ENCODE results near the gene SLC35F6. TPM values are rescaled to one million over a fixed set of nuclear protein-coding genes. Genes with fewer than 3 reads are reported as not detected.

Gene SLC35F6
- polyA plus RNA-seq, 1 experiment: 31.4 TPM

DNA sequence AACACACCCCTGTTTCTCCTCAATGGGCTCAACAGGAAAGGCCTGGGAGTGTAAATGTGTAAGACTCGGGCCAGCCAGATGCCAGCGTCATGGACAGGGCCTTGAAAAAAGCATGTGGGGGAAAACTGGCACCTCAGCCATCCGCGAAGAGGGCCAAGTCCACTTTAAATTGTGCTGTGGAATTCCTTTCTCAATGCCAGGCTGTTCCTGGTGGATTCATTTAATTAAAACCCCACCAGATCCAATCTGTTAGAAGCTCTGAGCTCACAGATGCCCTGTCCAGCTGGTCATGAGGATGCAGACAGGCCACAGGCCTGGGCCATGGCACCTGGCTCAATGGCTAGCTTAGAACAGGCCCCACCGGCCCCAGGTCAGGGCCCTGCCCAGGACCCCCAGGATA is 46.7 kb upstream of the SLC35F6 start:
- CTCF ChIA-PET: interaction anchor here (0.5 to 0.6 kb wide), 2 partner anchors 139 to 767 kb away, joined by 3 to 5 read pairs; no protein-coding TSS in a partner anchor

GRCh38 chr2:26718949-26719686 is 45.0 kb upstream of the SLC35F6 start:
- Histone ChIP-seq H3K9me3 (ENCODE audit: control insufficient read depth, insufficient read depth, low read length) (no peaks in the 10 kb centered on the region), H3K27me3 (ENCODE audit: control insufficient read depth, insufficient read depth, low read length) (no peaks in the 10 kb centered on the region), H3K27ac (ENCODE audit: low read depth, low read length) (no peak overlapping the region), H3K4me3 (ENCODE audit: low read depth, low read length) (no peak overlapping the region)
- CTCF ChIA-PET: interaction anchor here (0.7 to 2.3 kb wide), 2 partner anchors 114 to 140 kb away, joined by 3 to 9 read pairs; no protein-coding TSS in a partner anchor
- POLR2A ChIA-PET: no interaction called here
- DNase-seq (ENCODE audit: low read depth, low spot score): no peak
- no peak for TF ChIP-seq CTCF (IDR thresholded peaks at IDR 0.05; ENCODE audit: low read depth, low read length)

More for the DNA sequence above, 46.7 kb upstream of the SLC35F6 start:
- Histone ChIP-seq H3K9me3 (ENCODE audit: control insufficient read depth, insufficient read depth, low read length) (no peaks in the 10 kb centered on the region), H3K27ac (ENCODE audit: low read depth, low read length) (no peak overlapping the region), H3K4me3 (ENCODE audit: low read depth, low read length) (no peak overlapping the region), H3K27me3 (ENCODE audit: control insufficient read depth, insufficient read depth, low read length) (peaks cover 8% of the 10 kb centered on the region)
- POLR2A ChIA-PET: interaction anchor here (0.5 kb wide), 1 partner anchor 685 kb away, joined by 3 read pairs; no protein-coding TSS in a partner anchor
- no peak for DNase-seq (ENCODE audit: low read depth, low spot score)
- no peak for TF ChIP-seq CTCF (IDR thresholded peaks at IDR 0.05; ENCODE audit: low read depth, low read length)

DNA sequence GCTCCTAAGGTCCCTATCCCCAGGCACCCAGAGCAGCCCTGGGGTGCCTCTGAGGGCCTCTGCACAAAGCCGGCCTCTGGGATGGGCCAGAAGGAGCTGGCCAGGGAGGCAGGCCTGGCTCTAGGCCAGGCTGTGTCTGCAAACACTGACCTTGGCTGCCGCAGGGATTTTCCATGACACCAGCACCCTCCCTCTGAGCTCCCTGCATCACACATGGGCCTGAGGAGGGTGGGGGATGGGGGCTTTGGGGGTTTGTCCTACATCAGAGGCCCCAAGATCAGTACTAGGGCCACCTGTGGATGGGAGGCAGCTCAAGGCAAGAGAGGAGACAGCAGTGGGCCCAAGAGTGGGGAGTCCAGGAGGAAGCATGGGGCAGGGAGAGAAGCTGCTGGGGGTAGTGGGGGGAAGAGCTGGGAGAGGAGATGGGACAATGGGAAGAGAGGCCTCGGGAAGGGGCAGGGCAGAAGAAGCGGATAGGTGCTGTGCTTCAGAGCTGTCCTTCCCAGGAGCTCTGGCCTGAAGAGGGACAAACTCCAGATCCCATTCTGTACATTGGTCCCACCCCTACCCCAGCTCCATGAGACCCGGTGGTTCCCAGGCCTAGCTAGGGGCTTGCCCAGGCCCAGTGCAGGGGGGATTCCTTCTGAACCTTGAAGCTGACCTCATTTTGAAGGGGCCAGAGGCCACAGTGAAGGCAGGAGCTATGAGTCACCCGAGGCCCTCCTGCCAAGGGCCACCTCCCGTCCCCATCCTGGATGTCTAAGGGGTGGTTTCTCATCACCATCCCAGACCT is 43.6 kb upstream of the SLC35F6 start:
- no peaks in the 10 kb centered on the region for H3K27me3 ChIP-seq (ENCODE audit: control insufficient read depth, insufficient read depth, low read length)
- ChIA-PET POLR2A (no interaction called here), CTCF (interaction anchor here (0.7 to 2.3 kb wide), 3 partner anchors 24 to 115 kb away, joined by 3 to 9 read pairs (median 3); no protein-coding TSS in a partner anchor)
- no peak overlapping the region for H3K27ac ChIP-seq (ENCODE audit: low read depth, low read length)
- DNase-seq (ENCODE audit: low read depth, low spot score): peak; percentile 38
- H3K9me3 ChIP-seq (ENCODE audit: control insufficient read depth, insufficient read depth, low read length): no peaks in the 10 kb centered on the region
- TF ChIP-seq CTCF (IDR thresholded peaks at IDR 0.05; ENCODE audit: low read depth, low read length): no peak
- no peak overlapping the region for H3K4me3 ChIP-seq (ENCODE audit: low read depth, low read length)

DNA sequence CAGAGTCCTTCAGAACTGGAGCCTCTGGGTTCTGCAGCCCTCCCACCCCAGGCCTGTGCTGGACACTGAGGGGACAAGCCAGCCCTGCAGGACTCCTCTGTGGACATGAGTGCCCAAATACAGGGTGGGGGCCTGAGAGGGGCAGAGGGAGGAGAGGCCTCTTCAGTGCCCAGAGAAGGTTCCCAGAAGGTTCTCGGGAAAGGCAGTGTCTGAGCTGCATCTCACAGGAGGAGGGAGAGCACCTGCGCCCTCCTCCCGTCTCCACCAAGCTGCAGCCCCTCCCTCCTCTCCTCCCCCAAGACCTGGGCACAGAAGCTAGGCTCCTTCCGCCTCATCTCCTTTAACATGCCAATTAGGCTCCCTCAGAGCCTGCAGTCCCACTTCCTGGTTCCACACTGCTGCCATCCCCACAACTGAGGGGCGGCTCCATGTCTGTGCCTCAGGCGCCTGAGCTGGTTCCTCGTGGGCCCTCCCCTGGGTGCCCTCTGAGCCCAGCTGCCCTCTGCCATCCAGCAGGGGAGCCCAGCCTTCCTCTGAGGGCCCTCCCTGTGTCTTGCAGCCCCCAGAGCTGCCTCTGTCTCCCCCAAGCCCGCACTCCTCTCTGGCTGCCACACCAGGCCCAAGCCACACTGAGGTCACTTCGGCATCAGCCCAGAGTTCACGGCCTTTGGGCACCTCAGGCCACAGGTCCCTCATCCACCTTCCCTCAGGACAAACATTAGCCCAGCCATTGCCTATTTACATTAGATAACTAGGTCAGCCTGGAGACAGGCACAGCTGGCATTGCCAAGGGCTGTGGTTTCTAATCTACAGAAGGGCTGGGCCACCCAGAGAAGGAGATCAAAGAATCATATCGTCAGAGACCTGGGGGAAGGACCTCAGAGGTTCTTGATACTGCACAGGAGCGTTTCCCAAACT is 42.7 kb upstream of the SLC35F6 start:
- ChIA-PET POLR2A (no interaction called here), CTCF (interaction anchor here (2.3 kb wide), 1 partner anchor 116 kb away, joined by 9 read pairs; no protein-coding TSS in a partner anchor)
- DNase-seq (ENCODE audit: low read depth, low spot score): no peak
- Histone ChIP-seq H3K27ac (ENCODE audit: low read depth, low read length) (no peak overlapping the region), H3K4me3 (ENCODE audit: low read depth, low read length) (no peak overlapping the region), H3K9me3 (ENCODE audit: control insufficient read depth, insufficient read depth, low read length) (no peaks in the 10 kb centered on the region), H3K27me3 (ENCODE audit: control insufficient read depth, insufficient read depth, low read length) (no peaks in the 10 kb centered on the region)
- no peak for TF ChIP-seq CTCF (IDR thresholded peaks at IDR 0.05; ENCODE audit: low read depth, low read length)

All from AG04450 (cell line).